SK-N-SH treated with all-trans-retinoic acid at 6 μM for 48 hours (cell line): ENCODE data around the gene APOL6.

ENCODE experiments used
- ATAC-seq: fragments of 200-7000 bp; cut with Tn5 transposase; 3 replicates; pipeline ENCODE4 v1.9.1; 2020; ENCODE audit warnings: mild to moderate bottlenecking, moderate library complexity
- ARNTL ChIP-seq: fragments of 450-650 bp; formaldehyde crosslinking; IDR thresholded peaks from 2 replicates; pipeline ENCODE4 v1.5.0; 2020; ENCODE audit warnings: low read depth, mild to moderate bottlenecking, moderate library complexity, borderline replicate concordance
- BACH2 ChIP-seq: fragments of 250-450 bp; sonication (Bioruptor Pico); IDR thresholded peaks from 2 replicates; pipeline ENCODE4 v1.9.0; 2021; ENCODE audit warnings: mild to moderate bottlenecking, borderline replicate concordance
- CREB5 ChIP-seq: fragments of 250-450 bp; sonication (Bioruptor Pico); IDR thresholded peaks from 2 replicates; pipeline ENCODE4 v1.5.1; 2020; ENCODE audit warnings: low read depth, mild to moderate bottlenecking, moderate library complexity
- CSDC2 ChIP-seq: fragments of 250-450 bp; sonication (Bioruptor Pico); IDR thresholded peaks from 2 replicates; pipeline ENCODE4 v1.5.0; 2020; ENCODE audit warnings: mild to moderate bottlenecking, moderate library complexity
- ESRRG ChIP-seq: fragments of 250-450 bp; sonication (Bioruptor Pico); IDR thresholded peaks from 2 replicates; pipeline ENCODE4 v1.6.1; 2021; ENCODE audit warnings: mild to moderate bottlenecking
- GLIS3 ChIP-seq: fragments of 250-450 bp; sonication (Bioruptor Pico); IDR thresholded peaks from 2 replicates; pipeline ENCODE4 v1.5.0; 2020; ENCODE audit warnings: mild to moderate bottlenecking, moderate library complexity
- ISL1 ChIP-seq: fragments of 250-450 bp; sonication (Bioruptor Pico); IDR thresholded peaks from 2 replicates; pipeline ENCODE4 v2.1.2; 2022; ENCODE audit warnings: mild to moderate bottlenecking, moderate library complexity
- OSR1 ChIP-seq: fragments of 250-450 bp; sonication (Bioruptor Pico); IDR thresholded peaks from 2 replicates; pipeline ENCODE4 v1.8.0; 2022; ENCODE audit warnings: moderate library complexity, mild to moderate bottlenecking, inconsistent platforms
- PATZ1 ChIP-seq: fragments of 250-450 bp; sonication (Bioruptor Pico); IDR thresholded peaks from 2 replicates; pipeline ENCODE4 v1.8.0; 2020; ENCODE audit warnings: mild to moderate bottlenecking, moderate library complexity, borderline replicate concordance
- PPARA ChIP-seq: fragments of 250-450 bp; sonication (Bioruptor Pico); IDR thresholded peaks from 2 replicates; pipeline ENCODE4 v1.5.0; 2020; ENCODE audit warnings: mild to moderate bottlenecking, borderline replicate concordance
- RARB ChIP-seq: fragments of 250-450 bp; sonication (Bioruptor Pico); IDR thresholded peaks from 2 replicates; pipeline ENCODE4 v1.8.0; 2021; ENCODE audit warnings: mild to moderate bottlenecking, moderate library complexity
- SNAI2 ChIP-seq: fragments of 250-450 bp; sonication (Bioruptor Pico); IDR thresholded peaks from 2 replicates; pipeline ENCODE4 v1.5.0; 2020; ENCODE audit warnings: mild to moderate bottlenecking, moderate library complexity
- TCF4 ChIP-seq: fragments of 250-450 bp; sonication (Bioruptor Pico); IDR thresholded peaks from 2 replicates; pipeline ENCODE4 v1.8.0; 2021; ENCODE audit warnings: mild to moderate bottlenecking, moderate library complexity, borderline replicate concordance
- TOX ChIP-seq: fragments of 250-450 bp; sonication (Bioruptor Pico); IDR thresholded peaks from 2 replicates; pipeline ENCODE4 v1.8.0; 2021; ENCODE audit warnings: mild to moderate bottlenecking, moderate library complexity, borderline replicate concordance
- ZC3H10 ChIP-seq: fragments of 250-450 bp; sonication (Bioruptor Pico); IDR thresholded peaks from 2 replicates; pipeline ENCODE4 v1.5.1; 2021; ENCODE audit warnings: mild to moderate bottlenecking, moderate library complexity
- ZFP3 ChIP-seq: fragments of 250-450 bp; sonication (Bioruptor Pico); IDR thresholded peaks from 2 replicates; pipeline ENCODE4 v1.5.0; 2020; ENCODE audit warnings: mild to moderate bottlenecking, moderate library complexity
- ZFP30 ChIP-seq: fragments of 450-650 bp; formaldehyde crosslinking; IDR thresholded peaks from 2 replicates; pipeline ENCODE4 v1.5.0; 2022; ENCODE audit warnings: mild to moderate bottlenecking, moderate library complexity
- ZNF565 ChIP-seq: fragments of 450-650 bp; formaldehyde crosslinking; conservative IDR thresholded peaks from 2 replicates; pipeline ENCODE4 v1.5.0; 2020; ENCODE audit warnings: low read depth, mild to moderate bottlenecking, moderate library complexity
- ZNF70 ChIP-seq: fragments of 450-650 bp; formaldehyde crosslinking; IDR thresholded peaks from 2 replicates; pipeline ENCODE4 v1.5.0; 2020; ENCODE audit warnings: mild to moderate bottlenecking, moderate library complexity
- ZNF8 ChIP-seq: fragments of 450-650 bp; formaldehyde crosslinking; IDR thresholded peaks from 2 replicates; pipeline ENCODE4 v1.5.0; 2020; ENCODE audit warnings: mild to moderate bottlenecking, moderate library complexity
- TF ChIP-seq, protein P1 (sequence below): fragments of 250-450 bp; sonication (Bioruptor Pico); IDR thresholded peaks from 2 replicates; pipeline ENCODE4 v1.5.0; 2020; ENCODE audit warnings: mild to moderate bottlenecking, moderate library complexity
- TF ChIP-seq, protein P2 (sequence below): fragments of 250-450 bp; sonication (Bioruptor Pico); IDR thresholded peaks from 2 replicates; pipeline ENCODE4 v1.5.1; 2021; ENCODE audit warnings: mild to moderate bottlenecking, moderate library complexity

The APOL6 gene

GRCh38 chr22:35605369-35605680 lies 42.9 kb upstream of the APOL6 start:
- no peak for TF ChIP-seq ZNF565 (CRISPR knock-in tag)
- TF ChIP-seq OSR1 (CRISPR knock-in tag) = no peak
- no peak; the same call in 1 of the 2 replicates for TF ChIP-seq TCF4 (CRISPR knock-in tag)
- TF ChIP-seq BACH2 (CRISPR knock-in tag) = no peak
- no peak for TF ChIP-seq RARB (CRISPR knock-in tag)
- no peak for TF ChIP-seq ESRRG (CRISPR knock-in tag)
- TF ChIP-seq, protein P1, sequence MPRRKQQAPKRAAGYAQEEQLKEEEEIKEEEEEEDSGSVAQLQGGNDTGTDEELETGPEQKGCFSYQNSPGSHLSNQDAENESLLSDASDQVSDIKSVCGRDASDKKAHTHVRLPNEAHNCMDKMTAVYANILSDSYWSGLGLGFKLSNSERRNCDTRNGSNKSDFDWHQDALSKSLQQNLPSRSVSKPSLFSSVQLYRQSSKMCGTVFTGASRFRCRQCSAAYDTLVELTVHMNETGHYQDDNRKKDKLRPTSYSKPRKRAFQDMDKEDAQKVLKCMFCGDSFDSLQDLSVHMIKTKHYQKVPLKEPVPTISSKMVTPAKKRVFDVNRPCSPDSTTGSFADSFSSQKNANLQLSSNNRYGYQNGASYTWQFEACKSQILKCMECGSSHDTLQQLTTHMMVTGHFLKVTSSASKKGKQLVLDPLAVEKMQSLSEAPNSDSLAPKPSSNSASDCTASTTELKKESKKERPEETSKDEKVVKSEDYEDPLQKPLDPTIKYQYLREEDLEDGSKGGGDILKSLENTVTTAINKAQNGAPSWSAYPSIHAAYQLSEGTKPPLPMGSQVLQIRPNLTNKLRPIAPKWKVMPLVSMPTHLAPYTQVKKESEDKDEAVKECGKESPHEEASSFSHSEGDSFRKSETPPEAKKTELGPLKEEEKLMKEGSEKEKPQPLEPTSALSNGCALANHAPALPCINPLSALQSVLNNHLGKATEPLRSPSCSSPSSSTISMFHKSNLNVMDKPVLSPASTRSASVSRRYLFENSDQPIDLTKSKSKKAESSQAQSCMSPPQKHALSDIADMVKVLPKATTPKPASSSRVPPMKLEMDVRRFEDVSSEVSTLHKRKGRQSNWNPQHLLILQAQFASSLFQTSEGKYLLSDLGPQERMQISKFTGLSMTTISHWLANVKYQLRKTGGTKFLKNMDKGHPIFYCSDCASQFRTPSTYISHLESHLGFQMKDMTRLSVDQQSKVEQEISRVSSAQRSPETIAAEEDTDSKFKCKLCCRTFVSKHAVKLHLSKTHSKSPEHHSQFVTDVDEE (CRISPR knock-in tag) = no peak
- no peak for TF ChIP-seq ARNTL (CRISPR knock-in tag)
- TF ChIP-seq PPARA = no peak
- no peak for TF ChIP-seq TOX (CRISPR knock-in tag)
- no peak for TF ChIP-seq ZFP30 (CRISPR knock-in tag)
- TF ChIP-seq ZC3H10 (CRISPR knock-in tag) = no peak
- no peak for TF ChIP-seq CSDC2 (CRISPR knock-in tag)
- TF ChIP-seq, protein P2, sequence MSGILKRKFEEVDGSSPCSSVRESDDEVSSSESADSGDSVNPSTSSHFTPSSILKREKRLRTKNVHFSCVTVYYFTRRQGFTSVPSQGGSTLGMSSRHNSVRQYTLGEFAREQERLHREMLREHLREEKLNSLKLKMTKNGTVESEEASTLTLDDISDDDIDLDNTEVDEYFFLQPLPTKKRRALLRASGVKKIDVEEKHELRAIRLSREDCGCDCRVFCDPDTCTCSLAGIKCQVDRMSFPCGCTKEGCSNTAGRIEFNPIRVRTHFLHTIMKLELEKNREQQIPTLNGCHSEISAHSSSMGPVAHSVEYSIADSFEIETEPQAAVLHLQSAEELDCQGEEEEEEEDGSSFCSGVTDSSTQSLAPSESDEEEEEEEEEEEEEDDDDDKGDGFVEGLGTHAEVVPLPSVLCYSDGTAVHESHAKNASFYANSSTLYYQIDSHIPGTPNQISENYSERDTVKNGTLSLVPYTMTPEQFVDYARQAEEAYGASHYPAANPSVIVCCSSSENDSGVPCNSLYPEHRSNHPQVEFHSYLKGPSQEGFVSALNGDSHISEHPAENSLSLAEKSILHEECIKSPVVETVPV = no peak
- TF ChIP-seq ZNF70 = no peak
- no peak for TF ChIP-seq CREB5 (CRISPR knock-in tag)
- no peak for TF ChIP-seq ZFP3 (CRISPR knock-in tag)
- no peak for TF ChIP-seq ZNF8 (CRISPR knock-in tag)
- no peak for TF ChIP-seq SNAI2 (CRISPR knock-in tag)
- ATAC-seq = peak; percentile 15

GRCh38 chr22:35605851-35606481 lies 42.3 kb upstream of the APOL6 start:
- no peak for ATAC-seq
- TF ChIP-seq ZNF70 = peak; percentile 95
- no peak for TF ChIP-seq CREB5 (CRISPR knock-in tag)
- TF ChIP-seq GLIS3 (CRISPR knock-in tag) = no peak

DNA sequence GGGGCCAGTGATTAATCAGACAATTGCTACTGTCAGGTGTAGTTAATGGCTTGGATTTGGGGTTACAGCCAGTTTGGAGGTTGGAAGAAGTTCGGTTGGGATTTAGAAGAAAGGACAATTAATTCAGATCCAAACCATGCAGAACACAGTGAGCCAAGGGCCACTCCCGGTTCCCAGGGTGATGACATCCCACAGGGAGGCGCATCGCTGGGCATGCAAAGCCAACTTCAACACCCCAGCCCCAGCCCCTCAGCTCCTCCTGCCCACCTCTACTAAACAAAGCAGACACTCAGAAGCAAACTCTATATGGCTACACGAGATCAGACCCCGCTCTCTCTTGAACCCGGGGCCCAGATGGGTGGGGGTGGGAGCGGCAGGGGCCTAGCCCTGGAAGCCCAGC lies 41.3 kb upstream of the APOL6 start:
- TF ChIP-seq ZC3H10 (CRISPR knock-in tag) (no peak), CSDC2 (CRISPR knock-in tag) (no peak), TOX (CRISPR knock-in tag) (no peak), ARNTL (CRISPR knock-in tag) (no peak), ISL1 (CRISPR knock-in tag) (no peak)
- TF ChIP-seq, protein P2 = no peak
- TF ChIP-seq, all 23 proteins: peak for 0
- ATAC-seq = no peak

GRCh38 chr22:35608088-35608487 lies 40.2 kb upstream of the APOL6 start:
- ATAC-seq = peak; percentile 84
- TF ChIP-seq RARB (CRISPR knock-in tag) = no peak
- no peak for TF ChIP-seq ZC3H10 (CRISPR knock-in tag)
- TF ChIP-seq PATZ1 (CRISPR knock-in tag) = no peak
- no peak for TF ChIP-seq ISL1 (CRISPR knock-in tag)
- no peak for TF ChIP-seq ESRRG (CRISPR knock-in tag)
- no peak for TF ChIP-seq OSR1 (CRISPR knock-in tag)
- TF ChIP-seq CREB5 (CRISPR knock-in tag) = no peak
- TF ChIP-seq GLIS3 (CRISPR knock-in tag) = no peak
- no peak for TF ChIP-seq ZFP30 (CRISPR knock-in tag)
- TF ChIP-seq ZNF8 (CRISPR knock-in tag) = no peak
- TF ChIP-seq SNAI2 (CRISPR knock-in tag) = no peak
- TF ChIP-seq PPARA = no peak
- no peak for TF ChIP-seq ARNTL (CRISPR knock-in tag)
